ENCODE data around the gene ENDOV. TPM values are rescaled to one million over a fixed set of nuclear protein-coding genes. Genes with fewer than 3 reads are reported as not detected.

ENDOV gene
- total RNA-seq, 4 donors from 2014 or later: 17.1 to 47.8 (median 19.3) TPM

DNA sequence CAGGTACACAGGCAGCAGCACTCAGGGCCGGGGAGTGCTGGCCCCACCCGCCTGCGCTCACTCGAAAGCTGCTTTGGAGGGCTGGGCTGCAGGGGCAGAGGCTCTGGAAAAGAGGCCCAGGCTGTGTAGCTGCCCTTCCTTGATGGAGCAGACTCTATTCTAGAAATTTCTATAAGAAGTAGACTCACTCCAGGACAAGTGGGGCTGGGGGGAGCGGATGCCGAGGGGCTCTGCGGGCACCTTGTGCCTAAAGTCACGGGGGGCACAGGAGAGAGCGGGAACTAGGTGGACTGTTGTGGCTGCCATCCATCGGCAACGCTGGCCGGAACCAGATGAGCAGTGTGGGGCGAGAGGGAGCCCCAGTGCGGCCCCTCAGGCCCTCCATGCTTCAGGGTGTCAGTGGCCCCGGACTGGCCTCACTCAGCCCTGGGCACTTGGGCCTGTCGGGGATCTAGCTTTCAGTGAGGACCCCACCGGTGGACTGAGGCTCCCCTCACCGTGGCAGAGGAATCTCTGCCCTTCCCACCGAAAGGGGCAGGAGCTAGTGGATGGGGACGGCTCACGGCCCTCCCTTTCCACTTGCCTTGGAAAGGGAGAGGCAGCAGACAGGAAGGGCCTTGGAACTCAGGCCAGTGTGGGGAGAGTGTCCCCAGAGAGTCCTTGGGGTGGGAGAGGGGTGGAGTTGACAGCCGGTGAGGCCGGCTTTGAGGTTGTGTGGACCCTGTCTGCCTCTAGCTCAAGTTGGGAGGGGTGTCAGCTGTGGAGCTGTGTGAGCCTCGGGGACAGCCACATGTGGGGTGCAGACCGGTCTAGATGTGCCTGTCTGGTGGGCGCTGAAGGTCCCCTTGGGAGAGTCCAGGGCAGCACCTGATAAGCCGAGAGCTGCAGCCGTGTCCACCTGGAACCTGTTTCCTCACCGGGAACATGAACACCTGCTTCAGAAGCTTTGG, 16.6 kb downstream of the ENDOV start:
- H3K4me1 ChIP-seq: peaks cover 7% of the 10 kb centered on the region
- no peak overlapping the region for H3K27ac ChIP-seq
- H3K4me3 ChIP-seq: no peak overlapping the region
- peaks cover 7% of the 10 kb centered on the region for H3K36me3 ChIP-seq
- TF ChIP-seq POLR2A (IDR thresholded peaks at IDR 0.05) (no peak), EP300 (IDR thresholded peaks at IDR 0.05) (no peak), POLR2AphosphoS5 (IDR thresholded peaks at IDR 0.05) (no peak)
- TF ChIP-seq, protein P1, sequence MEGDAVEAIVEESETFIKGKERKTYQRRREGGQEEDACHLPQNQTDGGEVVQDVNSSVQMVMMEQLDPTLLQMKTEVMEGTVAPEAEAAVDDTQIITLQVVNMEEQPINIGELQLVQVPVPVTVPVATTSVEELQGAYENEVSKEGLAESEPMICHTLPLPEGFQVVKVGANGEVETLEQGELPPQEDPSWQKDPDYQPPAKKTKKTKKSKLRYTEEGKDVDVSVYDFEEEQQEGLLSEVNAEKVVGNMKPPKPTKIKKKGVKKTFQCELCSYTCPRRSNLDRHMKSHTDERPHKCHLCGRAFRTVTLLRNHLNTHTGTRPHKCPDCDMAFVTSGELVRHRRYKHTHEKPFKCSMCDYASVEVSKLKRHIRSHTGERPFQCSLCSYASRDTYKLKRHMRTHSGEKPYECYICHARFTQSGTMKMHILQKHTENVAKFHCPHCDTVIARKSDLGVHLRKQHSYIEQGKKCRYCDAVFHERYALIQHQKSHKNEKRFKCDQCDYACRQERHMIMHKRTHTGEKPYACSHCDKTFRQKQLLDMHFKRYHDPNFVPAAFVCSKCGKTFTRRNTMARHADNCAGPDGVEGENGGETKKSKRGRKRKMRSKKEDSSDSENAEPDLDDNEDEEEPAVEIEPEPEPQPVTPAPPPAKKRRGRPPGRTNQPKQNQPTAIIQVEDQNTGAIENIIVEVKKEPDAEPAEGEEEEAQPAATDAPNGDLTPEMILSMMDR (IDR thresholded peaks at IDR 0.05): no peak
- H3K9me3 ChIP-seq: no peaks in the 10 kb centered on the region
- 90% methylated on average over 12 of the region's 29 CpGs for WGBS
- DNase-seq (ENCODE audit: low spot score in 2 of 2): no peak
- H3K27me3 ChIP-seq: no peaks in the 10 kb centered on the region

- no peaks in the 10 kb centered on the region for H3K4me1 ChIP-seq
- DNase-seq (ENCODE audit: low spot score in 2 of 2): no peak
- 62% methylated on average over 2 of the region's 15 CpGs for WGBS
- no peak for TF ChIP-seq POLR2AphosphoS5 (IDR thresholded peaks at IDR 0.05)
- TF ChIP-seq, protein P1 (IDR thresholded peaks at IDR 0.05): no peak
- no peak for TF ChIP-seq EP300 (IDR thresholded peaks at IDR 0.05)
- TF ChIP-seq POLR2A (IDR thresholded peaks at IDR 0.05): no peak
- peaks cover 7% of the 10 kb centered on the region for H3K36me3 ChIP-seq
- no peaks in the 10 kb centered on the region for H3K9me3 ChIP-seq
- no peak overlapping the region for H3K27ac ChIP-seq
- H3K27me3 ChIP-seq: no peaks in the 10 kb centered on the region
- H3K4me3 ChIP-seq: no peak overlapping the region
Measured at GRCh38 chr17:80432350-80432955, 17.5 kb downstream of the ENDOV start.

DNA sequence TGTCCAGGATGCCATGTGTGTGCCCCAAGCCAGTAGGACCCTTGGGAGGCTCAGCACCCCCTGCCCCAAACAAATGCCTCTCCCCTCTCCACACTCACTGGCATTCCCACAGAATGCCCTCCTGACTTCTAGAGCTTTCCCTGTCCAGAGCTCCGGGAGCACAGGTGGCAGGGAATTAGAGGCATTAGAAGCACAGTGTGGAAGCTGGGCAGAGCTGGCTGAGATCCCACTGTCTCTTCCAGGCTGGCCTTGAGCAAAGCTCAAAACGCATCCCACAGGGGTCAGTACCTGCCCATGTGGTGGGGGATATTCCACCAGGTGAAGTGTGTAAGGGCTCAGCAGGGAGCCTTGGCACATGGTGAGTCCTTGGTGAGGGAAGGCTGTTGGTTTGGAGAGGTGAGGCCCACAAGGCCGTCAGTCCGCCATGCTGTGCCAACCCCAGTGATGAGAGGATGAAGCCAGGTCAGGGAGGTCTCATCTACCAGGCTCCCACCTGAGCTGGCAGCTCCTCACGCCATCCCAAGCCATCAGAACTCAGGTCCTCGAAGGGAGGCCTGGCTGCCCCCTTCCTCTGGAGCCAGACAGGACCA, 18.1 kb downstream of the ENDOV start:
- H3K27me3 ChIP-seq: no peaks in the 10 kb centered on the region
- no peak overlapping the region for H3K27ac ChIP-seq
- no peaks in the 10 kb centered on the region for H3K9me3 ChIP-seq
- TF ChIP-seq, protein P1 (IDR thresholded peaks at IDR 0.05): no peak
- TF ChIP-seq EP300 (IDR thresholded peaks at IDR 0.05) (no peak), POLR2AphosphoS5 (IDR thresholded peaks at IDR 0.05) (no peak), POLR2A (IDR thresholded peaks at IDR 0.05) (no peak)
- WGBS: 94% methylated on average over 2 of the region's 6 CpGs
- no peak overlapping the region for H3K4me3 ChIP-seq
- no peaks in the 10 kb centered on the region for H3K4me1 ChIP-seq
- no peak for DNase-seq (ENCODE audit: low spot score in 2 of 2)
- H3K36me3 ChIP-seq: peaks cover 7% of the 10 kb centered on the region

GRCh38 chr17:80433916-80434666, 19.1 kb downstream of the ENDOV start:
- no peak overlapping the region for H3K27ac ChIP-seq
- H3K4me3 ChIP-seq: no peak overlapping the region
- H3K4me1 ChIP-seq: no peaks in the 10 kb centered on the region
- peaks cover 7% of the 10 kb centered on the region for H3K36me3 ChIP-seq
- H3K27me3 ChIP-seq: no peaks in the 10 kb centered on the region
- DNase-seq (ENCODE audit: low spot score in 2 of 2): no peak
- H3K9me3 ChIP-seq: no peaks in the 10 kb centered on the region
- 83% methylated on average over 12 of the region's 12 CpGs for WGBS
- no peak for TF ChIP-seq EP300 (IDR thresholded peaks at IDR 0.05)

GRCh38 chr17:80437532-80437931, 22.6 kb downstream of the ENDOV start:
- no peaks in the 10 kb centered on the region for H3K9me3 ChIP-seq
- no peaks in the 10 kb centered on the region for H3K4me1 ChIP-seq
- TF ChIP-seq POLR2AphosphoS5 (IDR thresholded peaks at IDR 0.05) (no peak), EP300 (IDR thresholded peaks at IDR 0.05) (no peak), POLR2A (IDR thresholded peaks at IDR 0.05) (no peak)
- TF ChIP-seq, protein P1 (IDR thresholded peaks at IDR 0.05): no peak
- WGBS: 87% methylated on average over 10 of the region's 10 CpGs
- no peak overlapping the region for H3K4me3 ChIP-seq
- DNase-seq (ENCODE audit: low spot score in 2 of 2): no peak
- no peak overlapping the region for H3K27ac ChIP-seq
- no peaks in the 10 kb centered on the region for H3K27me3 ChIP-seq
- no peaks in the 10 kb centered on the region for H3K36me3 ChIP-seq

All from suprapubic skin (tissue), 4 donors.